GM20000 (cell line): ENCODE measurements around the gene MYBPC3.

ENCODE experiments used
- DNase-seq: peaks from one replicate; pipeline ENCODE4 v3.0.0; 2012; ENCODE audit warnings: low spot score
- TF ChIP-seq, protein P1 (sequence below): IDR thresholded peaks from 2 replicates; pipeline ENCODE4 v1.5.1; 2012; ENCODE audit warnings: mild to moderate bottlenecking, control low read depth; ENCODE audit errors: extremely low read depth, missing control alignments

MYBPC3 gene

DNA sequence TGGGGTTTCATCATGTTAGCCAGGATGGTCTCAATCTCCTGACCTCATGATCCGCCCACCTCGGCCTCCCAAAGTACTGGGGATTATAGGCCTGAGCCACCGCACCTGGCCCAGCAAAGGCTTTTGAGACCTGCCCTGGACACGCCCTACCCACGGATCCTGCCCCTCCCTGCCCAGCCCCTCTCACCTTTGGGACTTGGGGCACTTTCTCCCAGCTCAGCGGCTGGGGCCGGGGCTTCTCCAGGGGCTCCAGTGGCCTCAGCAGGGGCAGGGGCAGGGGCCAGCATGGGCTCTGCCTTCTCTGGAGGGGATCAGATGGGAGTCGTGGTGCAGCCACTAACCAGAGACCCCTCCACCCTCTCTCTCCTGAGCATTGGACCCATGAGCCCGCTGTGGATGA is 2.2 kb downstream of the MYBPC3 start:
- DNase-seq: no peak
- TF ChIP-seq, protein P1, sequence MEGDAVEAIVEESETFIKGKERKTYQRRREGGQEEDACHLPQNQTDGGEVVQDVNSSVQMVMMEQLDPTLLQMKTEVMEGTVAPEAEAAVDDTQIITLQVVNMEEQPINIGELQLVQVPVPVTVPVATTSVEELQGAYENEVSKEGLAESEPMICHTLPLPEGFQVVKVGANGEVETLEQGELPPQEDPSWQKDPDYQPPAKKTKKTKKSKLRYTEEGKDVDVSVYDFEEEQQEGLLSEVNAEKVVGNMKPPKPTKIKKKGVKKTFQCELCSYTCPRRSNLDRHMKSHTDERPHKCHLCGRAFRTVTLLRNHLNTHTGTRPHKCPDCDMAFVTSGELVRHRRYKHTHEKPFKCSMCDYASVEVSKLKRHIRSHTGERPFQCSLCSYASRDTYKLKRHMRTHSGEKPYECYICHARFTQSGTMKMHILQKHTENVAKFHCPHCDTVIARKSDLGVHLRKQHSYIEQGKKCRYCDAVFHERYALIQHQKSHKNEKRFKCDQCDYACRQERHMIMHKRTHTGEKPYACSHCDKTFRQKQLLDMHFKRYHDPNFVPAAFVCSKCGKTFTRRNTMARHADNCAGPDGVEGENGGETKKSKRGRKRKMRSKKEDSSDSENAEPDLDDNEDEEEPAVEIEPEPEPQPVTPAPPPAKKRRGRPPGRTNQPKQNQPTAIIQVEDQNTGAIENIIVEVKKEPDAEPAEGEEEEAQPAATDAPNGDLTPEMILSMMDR: no peak

DNA sequence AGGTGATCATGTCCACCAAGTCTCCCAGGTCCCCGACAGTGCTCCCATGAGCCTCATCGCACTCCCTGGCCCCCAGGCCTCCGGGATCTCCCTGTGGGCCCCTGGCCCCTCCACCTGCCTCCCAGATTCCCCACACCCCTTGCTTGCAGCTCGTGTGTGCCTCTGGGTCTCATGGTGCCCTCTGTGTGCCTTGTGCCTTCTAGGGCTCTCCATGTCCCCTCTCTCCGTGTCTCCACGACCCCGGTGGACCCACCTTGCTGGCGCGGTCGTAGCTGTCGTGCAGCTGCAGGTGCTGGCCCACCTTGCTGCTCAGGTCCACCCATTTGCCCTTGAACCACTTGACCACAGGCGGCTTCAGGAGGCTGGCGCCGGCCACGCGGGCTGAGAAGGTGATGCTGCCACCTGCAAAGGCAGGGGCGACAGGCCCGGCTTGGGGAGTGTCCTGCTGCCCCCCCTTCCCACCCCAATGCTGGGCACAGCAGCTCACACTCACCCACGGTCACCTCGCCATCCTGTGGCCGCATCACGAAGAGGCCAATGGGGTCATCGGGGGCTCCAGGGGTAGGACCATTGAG is 2.9 kb downstream of the MYBPC3 start:
- DNase-seq: no peak
- TF ChIP-seq, protein P1: no peak

DNA sequence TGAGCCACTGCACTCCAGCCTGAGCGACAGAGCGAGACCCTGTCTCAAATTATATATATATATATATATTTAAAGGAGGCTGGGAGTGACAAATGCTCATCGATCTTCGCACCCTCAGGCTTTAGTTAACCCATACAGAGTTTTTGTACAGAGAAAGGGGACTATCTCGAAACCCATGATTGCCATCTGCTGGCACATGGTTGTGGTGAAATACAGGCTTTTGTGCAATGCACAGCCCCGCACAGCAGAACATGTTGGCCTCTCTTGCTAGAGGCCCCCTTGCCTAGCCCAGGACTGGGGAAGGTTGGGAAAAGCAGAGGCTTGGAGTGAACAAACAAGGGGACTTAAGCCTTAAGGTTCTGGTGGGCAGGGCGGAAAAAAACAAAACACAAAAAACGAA is 3.6 kb downstream of the MYBPC3 start:
- TF ChIP-seq, protein P1: no peak

DNA sequence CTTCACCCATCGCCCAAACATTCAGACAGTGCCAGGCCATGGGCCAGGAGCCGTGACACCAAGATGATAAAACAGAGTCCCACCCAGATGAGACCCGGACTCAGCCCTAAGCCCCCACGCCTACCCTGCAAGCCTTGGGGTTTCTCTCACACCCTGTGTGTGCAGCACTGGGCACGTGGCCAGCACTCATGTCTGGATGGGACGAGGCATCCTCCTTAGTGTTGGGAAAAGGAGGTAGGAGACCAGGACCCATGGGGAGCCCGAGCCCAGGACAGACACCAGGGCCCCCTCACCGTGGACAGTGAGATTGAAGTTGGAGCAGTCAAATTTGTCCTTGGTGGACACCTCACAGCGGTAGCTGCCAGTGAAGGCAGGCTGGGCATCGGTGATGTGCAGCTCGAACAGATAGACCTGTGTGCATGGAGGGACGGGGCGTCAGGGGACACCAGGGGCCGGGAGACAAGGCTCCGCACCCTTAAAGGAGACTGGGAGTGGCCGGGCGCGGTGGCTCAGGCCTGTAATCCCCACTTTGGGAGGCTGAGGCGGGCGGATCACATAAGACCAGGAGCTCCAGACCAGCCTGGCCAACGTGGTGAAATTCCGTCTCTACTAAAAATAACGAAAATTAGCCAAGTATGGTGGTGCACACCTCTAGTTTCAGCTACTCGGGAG is 4.2 kb downstream of the MYBPC3 start:
- no peak for DNase-seq
- TF ChIP-seq, protein P1: no peak

More for the DNA sequence above, 3.6 kb downstream of the MYBPC3 start:
- no peak for DNase-seq

DNA sequence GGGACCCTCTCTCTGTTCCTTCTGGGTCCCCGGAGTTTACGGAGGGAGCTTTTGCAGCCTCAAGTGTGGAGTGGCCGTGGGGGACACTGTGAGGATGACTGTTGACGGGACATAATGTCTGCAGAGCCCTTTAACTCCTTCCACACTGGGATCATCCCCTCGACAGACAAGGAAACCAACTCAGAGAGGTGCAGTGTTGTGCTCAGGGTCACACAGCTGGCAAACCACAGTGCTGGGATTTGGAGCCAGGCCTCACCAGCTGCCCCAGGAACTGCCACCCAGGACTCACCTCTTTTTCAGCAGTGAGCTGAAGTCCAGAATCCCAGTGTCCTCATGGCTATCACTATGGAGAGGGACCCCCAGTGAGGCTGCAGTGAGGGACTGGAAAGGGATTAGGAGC is 5.4 kb downstream of the MYBPC3 start:
- TF ChIP-seq, protein P1: no peak
- DNase-seq: no peak

DNA sequence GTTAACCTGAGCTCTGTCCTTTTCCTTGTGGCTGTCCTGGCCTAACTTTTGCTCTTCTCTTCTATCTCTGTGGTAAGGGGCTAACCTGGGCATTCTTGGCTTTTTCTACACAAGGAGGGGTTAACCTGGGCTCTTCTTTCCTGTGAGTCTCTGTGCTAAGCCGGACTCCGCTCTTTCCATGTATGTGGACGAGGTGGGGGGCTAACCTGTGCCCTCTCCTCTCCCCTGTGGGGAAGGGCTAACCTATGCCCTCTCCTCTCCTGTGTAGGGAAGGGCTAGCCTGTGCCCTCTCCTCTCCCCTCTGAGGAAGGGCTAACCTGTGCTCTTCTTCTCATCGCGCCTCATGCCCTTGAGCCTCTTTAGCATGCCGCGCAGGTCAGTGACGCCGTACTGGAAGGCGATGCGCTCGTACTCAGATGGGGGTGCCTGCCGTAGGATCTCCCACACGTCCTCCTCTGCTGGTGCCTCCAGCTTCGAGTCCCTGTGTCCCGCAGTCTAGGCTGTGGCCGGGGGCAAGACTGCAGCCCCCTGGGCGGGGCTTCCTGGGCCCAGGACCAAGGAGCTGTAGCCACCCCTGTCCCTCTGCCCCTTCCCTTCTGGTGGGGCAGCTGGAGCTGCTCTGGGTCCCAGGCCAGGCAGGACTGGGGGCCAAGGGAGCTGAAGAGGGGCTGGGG is 6.5 kb downstream of the MYBPC3 start:
- TF ChIP-seq, protein P1: no peak
- DNase-seq: no peak

DNA sequence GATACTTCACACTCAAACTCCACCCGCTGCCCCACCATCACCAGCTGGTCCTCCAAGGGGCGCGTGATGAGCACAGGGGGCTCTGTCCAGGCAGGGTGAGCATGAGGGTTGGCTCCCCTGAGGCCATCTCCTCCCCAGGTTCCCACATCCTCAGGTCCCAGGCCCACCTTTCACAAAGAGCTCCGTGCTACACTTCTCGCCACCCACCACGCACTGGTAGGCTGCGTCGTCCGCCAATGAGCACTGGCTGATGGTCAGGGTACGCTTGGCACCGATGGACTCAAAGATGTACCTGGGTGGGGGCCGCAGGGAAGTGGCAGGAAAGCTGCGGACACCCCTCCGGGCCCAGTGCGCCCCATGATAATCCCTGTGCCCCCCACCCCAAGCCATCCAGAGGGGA is 9.6 kb downstream of the MYBPC3 start:
- TF ChIP-seq, protein P1: no peak
- no peak for DNase-seq
